Heart left ventricle (tissue), 16 donors: ENCODE results near the gene KIFC1. TPM values are rescaled to one million over a fixed set of nuclear protein-coding genes. Genes with fewer than 3 reads are reported as not detected.

Source experiments
- ATAC-seq, 4 donors: fragments of 200-7000 bp; cut with Tn5 transposase; one replicate each; pipeline ENCODE4 v1.9.1; 2020 to 2022; ENCODE audit warnings: moderate library complexity in 4 of 4, mild to moderate bottlenecking in 3 of 4, moderate number of reproducible peaks in 1 of 4
- DNase-seq, 5 donors: peaks; one replicate each; pipeline ENCODE4 v3.0.0-alpha.2; 2020
- H3K27ac ChIP-seq, 12 donors: fragments of 200-600 bp; sonication (generic) in 4 of 12; one replicate each; pipeline versions ENCODE4 v1.5.0 to v1.8.0; 2016 to 2022; ENCODE audit warnings: mild to moderate bottlenecking in 2 of 12
- H3K27me3 ChIP-seq, 9 donors: fragments of 200-600 bp; sonication (generic) in 2 of 9; one replicate each; pipeline versions ENCODE4 v1.5.1 to v1.8.0; 2016 to 2022; ENCODE audit warnings: mild to moderate bottlenecking in 3 of 9
- H3K36me3 ChIP-seq, 9 donors: fragments of 200-600 bp; sonication (generic) in 2 of 9; one replicate each; pipeline versions ENCODE4 v1.5.0 to v1.8.0; 2018 to 2022; ENCODE audit warnings: mild to moderate bottlenecking in 2 of 9
- H3K4me1 ChIP-seq, 12 donors: fragments of 200-600 bp; sonication (generic) in 4 of 12; one replicate each; pipeline versions ENCODE4 v1.5.0 to v1.8.0; 2016 to 2022; ENCODE audit warnings: mild to moderate bottlenecking in 3 of 12
- H3K4me3 ChIP-seq, 12 donors: fragments of 200-600 bp; sonication (generic) in 4 of 12; one replicate each; pipeline versions ENCODE4 v1.5.0 to v1.8.0; 2017 to 2022; ENCODE audit warnings: mild to moderate bottlenecking in 9 of 12, moderate library complexity in 4 of 12
- H3K9me3 ChIP-seq, 12 donors: fragments of 200-600 bp; sonication (generic) in 4 of 12; one replicate each; pipeline versions ENCODE4 v1.5.0 to v1.8.0; 2016 to 2022; ENCODE audit warnings: mild to moderate bottlenecking in 1 of 12
- POLR2A ChIP-seq, 2 donors: fragments of 450-650 bp; IDR thresholded peaks; one replicate each; pipeline ENCODE4 v1.6.1; 2017; ENCODE audit warnings: antibody characterized with exemption in 2 of 2, mild to moderate bottlenecking in 2 of 2, moderate library complexity in 2 of 2
- WGBS, 4 donors: extraction: QIAGEN DNeasy Blood & Tissue Kit in 2 of 4; methylation state at CpG; one replicate each; pipeline versions ENCODE4 v1.1.5 to v1.1.7; 2013 to 2018; 5-methylcytosine and 5-hydroxymethylcytosine counted together
- intact Hi-C, 10 donors: fragments of 100-400 bp; cut with DNase I; formaldehyde crosslinking; loops; one replicate each; pipeline versions ENCODE4 v1.11.1 to v1.14.2; 2022
- polyA plus RNA-seq, 2 donors: library from polyadenylated mRNA; stranded (reverse); fragments of 200-250 nt; gene quantifications; one replicate each; pipeline ENCODE4 v1.2.3, GENCODE V29; 2013
- total RNA-seq, 9 donors: library from RNA; depleted of rRNA in 2 of 9; stranded (reverse); fragments of >200 nt in 2 of 9; fragmentation: NEBNext Ultra II Directional in 3 of 9; extraction: Animal tissue kit (Norgen Biotek cat#: 25700) in 3 of 9; gene quantifications; one replicate each; pipeline versions ENCODE4 v1.1.0 to v1.2.4, GENCODE V29; 2016 to 2023
- TF ChIP-seq, protein P1 (sequence below), 12 donors: fragments of 200-600 bp; sonication (generic) in 4 of 12; IDR thresholded peaks; one replicate each; pipeline versions ENCODE4 v1.5.0 to v1.8.0; 2018 to 2022; ENCODE audit warnings: antibody characterized with exemption in 12 of 12, mild to moderate bottlenecking in 5 of 12
- donor health status: ischemic (EF 13 %, LVEDD 7.1; RV severe dilation, severe dysfunction).
- donor health status: healthy with polysubstance abuse.
- donor health status: DM: no; HTN: yes; CAD: no.
- donor health status: DM: no; HTN: no; CAD: no.
- donor health status: ischemic (EF 25% LVEDD 6.9; RV normal size, moderate dysfunction).
- donor health status: ischemic (EF 25% LVEDD 5.7; RV mildly dilated, moderate dysfunction).
- donor health status: healthy.
- donor health status: DM: yes; HTN: yes; CAD: no.
- donor health status: ischemic (EF 35%, LVEDD 5.7; RV mildly dilated, moderate dysfunction).
- donor health status: nonischemic (EF 11% LVEDD 7.7; RV severe dilation, severe dysfunction).
- donor health status: DM: yes; HTN: yes; CAD: no.
- donor health status: PGD.
- donor health status: ischemic (EF 29% LVEDD 5.4; RV normal size, mild dysfunction).
- donor health status: nonischemic (EF 23%, LVEDD 6.1; RV moderate dilation, normal function).

Gene KIFC1
- total and polyA plus RNA-seq, 11 donors = 0.04 to 7.0 (median 0.69) TPM; not detected in 3

DNA sequence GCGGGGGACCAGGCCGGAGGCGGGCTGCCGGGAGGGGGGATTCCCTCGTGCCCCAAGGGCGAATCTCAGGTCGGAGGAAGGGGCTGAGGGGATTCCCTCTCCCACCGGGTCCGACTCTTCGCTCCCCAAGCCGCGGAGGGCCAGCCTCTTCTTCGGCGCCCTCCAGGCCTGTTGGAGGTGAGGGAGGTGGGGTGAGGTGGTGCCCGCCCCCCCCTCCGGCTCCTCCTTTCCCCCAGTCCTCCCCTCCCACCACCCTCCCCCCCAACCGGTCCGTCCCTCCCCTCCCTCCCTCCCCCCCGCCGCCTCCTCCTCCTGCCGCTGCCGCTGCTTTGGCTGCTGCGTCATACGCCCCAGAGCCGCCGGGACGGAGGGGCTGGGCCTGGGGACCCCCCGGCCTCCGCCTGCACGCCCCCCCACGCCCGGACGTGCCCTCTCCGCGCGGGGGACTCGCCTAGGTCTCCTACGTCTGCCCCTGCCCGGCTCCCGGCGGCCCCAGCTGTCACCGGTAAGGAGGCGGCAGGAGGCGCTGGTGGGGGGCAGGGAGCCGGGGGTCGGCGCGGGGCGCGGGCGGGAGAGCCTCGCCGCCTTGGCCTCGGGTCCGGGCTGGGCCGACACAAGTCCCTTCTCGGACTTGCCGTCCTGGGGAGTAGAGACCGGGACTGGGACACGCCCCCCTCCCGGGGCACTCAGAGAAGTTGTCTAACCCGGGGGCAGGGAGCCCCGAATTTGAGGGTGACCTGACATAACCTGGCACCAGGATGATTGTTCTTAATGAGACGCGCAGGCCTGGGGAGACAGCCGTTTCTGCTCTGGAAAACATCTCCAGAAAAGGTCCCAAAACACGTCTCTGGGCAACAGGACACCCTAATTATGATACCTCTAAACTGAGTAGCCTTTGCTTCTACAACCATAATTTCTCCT, 19.3 kb downstream of the KIFC1 start, which contains the start of gene PHF1:
Gene PHF1 (plus strand): TSS at position 304 of the 921 bp plus-strand sequence. CDS start 1,250 bp downstream, outside the sequence.
- WGBS, 4 donors = 0 to 1% (median 0%) methylated on average over 40 to 65 of the region's 67 CpGs
- ATAC-seq = peak; percentile 48 to 77 (median 76)
- peak within 1 kb of the TSS; percentile 94 to 100 (median 99) for H3K27ac ChIP-seq
- no peaks in the 10 kb centered on the region for H3K27me3 ChIP-seq
- no peaks in the 10 kb centered on the region for H3K9me3 ChIP-seq
- intact Hi-C loops = loop anchor here in 7 of 10 donors (1.0 to 10.0 kb wide), 6 partner anchors 7 to 209 kb away; partner anchors contain the start of genes KIFC1 (in 6 of the 7), CUTA (in 1 of the 7), HSD17B8 (in 1 of the 7) and RXRB (in 1 of the 7)
- TF ChIP-seq, protein P1, sequence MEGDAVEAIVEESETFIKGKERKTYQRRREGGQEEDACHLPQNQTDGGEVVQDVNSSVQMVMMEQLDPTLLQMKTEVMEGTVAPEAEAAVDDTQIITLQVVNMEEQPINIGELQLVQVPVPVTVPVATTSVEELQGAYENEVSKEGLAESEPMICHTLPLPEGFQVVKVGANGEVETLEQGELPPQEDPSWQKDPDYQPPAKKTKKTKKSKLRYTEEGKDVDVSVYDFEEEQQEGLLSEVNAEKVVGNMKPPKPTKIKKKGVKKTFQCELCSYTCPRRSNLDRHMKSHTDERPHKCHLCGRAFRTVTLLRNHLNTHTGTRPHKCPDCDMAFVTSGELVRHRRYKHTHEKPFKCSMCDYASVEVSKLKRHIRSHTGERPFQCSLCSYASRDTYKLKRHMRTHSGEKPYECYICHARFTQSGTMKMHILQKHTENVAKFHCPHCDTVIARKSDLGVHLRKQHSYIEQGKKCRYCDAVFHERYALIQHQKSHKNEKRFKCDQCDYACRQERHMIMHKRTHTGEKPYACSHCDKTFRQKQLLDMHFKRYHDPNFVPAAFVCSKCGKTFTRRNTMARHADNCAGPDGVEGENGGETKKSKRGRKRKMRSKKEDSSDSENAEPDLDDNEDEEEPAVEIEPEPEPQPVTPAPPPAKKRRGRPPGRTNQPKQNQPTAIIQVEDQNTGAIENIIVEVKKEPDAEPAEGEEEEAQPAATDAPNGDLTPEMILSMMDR (IDR thresholded peaks at IDR 0.05) = peak in 4 of 12 donors; percentile 19 to 38 (median 28)
- peak in 1 of 2 donors; percentile 55 for TF ChIP-seq POLR2A (IDR thresholded peaks at IDR 0.05)
- H3K4me3 ChIP-seq = peak within 1 kb of the TSS; percentile 68 to 100 (median 94)
- peak in 4 of 5 donors; percentile 81 to 87 (median 85) for DNase-seq
- H3K36me3 ChIP-seq = peaks cover 0 to 40% (median 38%) of the 10 kb centered on the region in 9 donors
- H3K4me1 ChIP-seq = peaks cover 0 to 28% (median 17%) of the 10 kb centered on the region in 12 donors

DNA sequence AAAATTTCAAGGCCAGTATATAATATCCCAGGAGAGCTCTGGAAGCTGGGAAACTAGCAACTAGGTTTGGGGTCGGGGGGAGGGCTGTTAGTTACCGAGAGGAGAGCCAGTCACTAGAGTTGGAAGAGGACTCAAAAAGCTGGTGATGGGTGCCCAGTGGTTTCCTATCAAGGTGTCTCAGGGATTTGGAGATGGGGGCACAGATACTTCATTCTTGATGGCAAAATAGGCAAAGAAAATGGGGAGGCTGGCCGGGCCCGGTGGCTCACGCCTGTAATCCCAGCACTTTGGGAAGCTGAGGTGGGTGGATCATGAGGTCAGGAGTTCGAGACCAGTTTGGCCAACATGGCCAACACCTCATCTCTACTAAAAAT, 20.0 kb downstream of the KIFC1 start:
- no peaks in the 10 kb centered on the region for H3K9me3 ChIP-seq
- H3K4me3 ChIP-seq = peak overlapping the region; percentile 68 to 100 (median 94)
- H3K27ac ChIP-seq = peak overlapping the region; percentile 94 to 100 (median 99)
- no peak for TF ChIP-seq POLR2A (IDR thresholded peaks at IDR 0.05)
- TF ChIP-seq, protein P1 (IDR thresholded peaks at IDR 0.05) = no peak
- no peaks in the 10 kb centered on the region for H3K27me3 ChIP-seq
- 45 to 57% (median 54%) methylated on average over 6 of the region's 6 CpGs for WGBS, 4 donors
- H3K4me1 ChIP-seq = peaks cover 1 to 32% (median 21%) of the 10 kb centered on the region in 12 donors
- peaks cover 0 to 46% (median 44%) of the 10 kb centered on the region in 9 donors for H3K36me3 ChIP-seq
- intact Hi-C loops = loop anchor here in 4 of 10 donors (2.0 to 10.0 kb wide), 3 partner anchors 21 to 209 kb away; partner anchors contain the start of genes HSD17B8 (in 1 of the 4), KIFC1 (in 1 of the 4), RXRB (in 1 of the 4) and SLC39A7 (in 1 of the 4)
- no peak for ATAC-seq
- no peak for DNase-seq

DNA sequence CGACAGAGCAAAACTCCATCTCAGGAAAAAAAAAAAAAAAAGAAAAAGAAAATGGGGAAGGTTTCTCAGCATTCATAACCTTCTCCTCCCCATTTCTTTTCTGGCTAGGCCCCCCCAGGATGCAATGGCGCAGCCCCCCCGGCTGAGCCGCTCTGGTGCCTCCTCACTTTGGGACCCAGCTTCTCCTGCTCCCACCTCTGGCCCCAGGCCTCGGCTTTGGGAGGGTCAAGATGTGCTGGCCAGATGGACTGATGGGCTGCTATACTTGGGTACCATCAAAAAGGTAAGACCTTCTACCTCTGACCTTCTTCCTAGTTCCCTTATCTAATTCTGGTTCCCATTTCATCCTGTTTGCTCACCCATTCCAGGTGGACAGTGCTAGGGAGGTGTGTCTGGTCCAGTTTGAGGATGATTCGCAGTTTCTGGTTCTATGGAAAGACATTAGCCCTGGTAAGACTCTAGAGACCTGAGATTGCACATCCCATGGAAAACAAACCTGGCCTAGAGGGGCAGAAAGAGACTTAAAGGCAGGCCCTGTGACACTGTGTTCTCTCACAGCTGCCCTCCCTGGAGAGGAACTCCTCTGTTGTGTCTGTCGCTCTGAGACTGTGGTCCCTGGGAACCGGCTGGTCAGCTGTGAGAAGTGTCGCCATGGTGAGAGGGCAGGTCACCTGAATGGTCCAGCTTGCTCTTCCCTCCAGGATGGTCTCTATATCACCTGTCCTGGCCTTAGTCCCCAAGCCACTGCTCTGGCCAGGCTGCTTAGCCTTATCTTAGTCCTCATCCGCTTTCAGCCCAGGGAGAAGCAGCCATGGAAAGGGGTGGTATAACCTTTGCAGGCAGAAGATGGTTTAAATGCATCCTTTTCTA, 20.8 kb downstream of the KIFC1 start:
- peak overlapping the region in 8 of 12 donors; percentile 76 to 100 (median 96) for H3K4me3 ChIP-seq
- no peak for ATAC-seq
- TF ChIP-seq POLR2A (IDR thresholded peaks at IDR 0.05) = no peak
- TF ChIP-seq, protein P1 (IDR thresholded peaks at IDR 0.05) = no peak
- H3K9me3 ChIP-seq = no peaks in the 10 kb centered on the region
- peaks cover 4 to 40% (median 29%) of the 10 kb centered on the region in 12 donors for H3K4me1 ChIP-seq
- 86 to 91% (median 87%) methylated on average over 10 of the region's 10 CpGs for WGBS, 4 donors
- intact Hi-C loops = loop anchor here in 3 of 10 donors (5.0 to 10.0 kb wide), 2 partner anchors 162 to 210 kb away; partner anchors contain the start of genes HSD17B8 (in 1 of the 3), RXRB (in 1 of the 3) and SLC39A7 (in 1 of the 3)
- H3K27me3 ChIP-seq = no peaks in the 10 kb centered on the region
- peaks cover 0 to 49% (median 46%) of the 10 kb centered on the region in 9 donors for H3K36me3 ChIP-seq
- DNase-seq = no peak
- peak overlapping the region in 10 of 12 donors; percentile 3 to 100 (median 99) for H3K27ac ChIP-seq
